GM21717 (cell line): ENCODE results near the gene MYBPC3.
"Not testable (repeated sequence)": the region's sequence is repeated elsewhere in the genome, so short reads cannot be mapped to it uniquely, and the experiment has no call there.

Source experiments
- ATAC-seq: cut with Tn5 transposase; IDR thresholded peaks from one replicate; pipeline ENCODE4 v1.9.1; 2021; ENCODE audit warnings: mild to moderate bottlenecking, moderate library complexity; ENCODE audit not compliant: unreplicated experiment

The MYBPC3 gene

DNA sequence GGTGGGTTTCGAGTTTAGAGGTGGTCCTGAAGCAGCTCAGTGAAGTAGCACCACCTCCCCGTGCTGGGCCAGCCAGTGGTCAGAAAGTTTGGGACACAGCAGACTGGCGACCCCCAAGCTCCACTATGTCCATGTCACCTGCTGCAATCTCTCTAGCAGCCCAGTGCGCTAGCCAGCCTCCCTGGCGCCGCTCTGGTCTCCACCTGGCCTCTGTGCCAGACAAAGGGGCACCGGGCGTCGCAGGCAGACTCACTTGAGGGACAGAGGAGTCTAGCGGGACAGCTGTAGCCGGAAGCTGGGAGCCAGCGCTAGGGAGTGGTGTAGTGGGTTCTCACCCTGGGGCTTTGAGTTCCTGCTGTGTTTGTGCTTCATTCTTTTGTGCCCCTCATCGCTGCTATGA, 25.5 kb downstream of the MYBPC3 start:
- ATAC-seq = no peak

DNA sequence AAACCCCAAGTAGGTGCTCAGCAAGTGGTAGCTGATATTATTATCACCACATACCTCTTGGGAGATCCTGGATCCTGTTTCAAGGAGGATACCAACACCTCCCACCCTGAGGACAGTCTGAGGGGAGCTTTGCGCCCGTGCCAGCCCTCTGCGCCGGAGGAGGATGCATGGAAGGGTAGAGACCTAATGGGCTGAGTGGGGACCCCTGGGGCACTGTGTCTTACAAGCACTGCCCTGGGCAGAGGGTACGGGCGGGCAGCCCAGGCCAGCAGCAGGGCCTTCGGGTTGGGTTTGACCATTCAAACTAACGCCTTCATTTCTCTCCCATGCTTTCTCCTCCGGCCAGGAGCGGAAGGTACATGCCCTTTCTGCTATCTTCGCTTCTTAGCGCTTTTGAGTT, 26.3 kb downstream of the MYBPC3 start:
- no peak for ATAC-seq

DNA sequence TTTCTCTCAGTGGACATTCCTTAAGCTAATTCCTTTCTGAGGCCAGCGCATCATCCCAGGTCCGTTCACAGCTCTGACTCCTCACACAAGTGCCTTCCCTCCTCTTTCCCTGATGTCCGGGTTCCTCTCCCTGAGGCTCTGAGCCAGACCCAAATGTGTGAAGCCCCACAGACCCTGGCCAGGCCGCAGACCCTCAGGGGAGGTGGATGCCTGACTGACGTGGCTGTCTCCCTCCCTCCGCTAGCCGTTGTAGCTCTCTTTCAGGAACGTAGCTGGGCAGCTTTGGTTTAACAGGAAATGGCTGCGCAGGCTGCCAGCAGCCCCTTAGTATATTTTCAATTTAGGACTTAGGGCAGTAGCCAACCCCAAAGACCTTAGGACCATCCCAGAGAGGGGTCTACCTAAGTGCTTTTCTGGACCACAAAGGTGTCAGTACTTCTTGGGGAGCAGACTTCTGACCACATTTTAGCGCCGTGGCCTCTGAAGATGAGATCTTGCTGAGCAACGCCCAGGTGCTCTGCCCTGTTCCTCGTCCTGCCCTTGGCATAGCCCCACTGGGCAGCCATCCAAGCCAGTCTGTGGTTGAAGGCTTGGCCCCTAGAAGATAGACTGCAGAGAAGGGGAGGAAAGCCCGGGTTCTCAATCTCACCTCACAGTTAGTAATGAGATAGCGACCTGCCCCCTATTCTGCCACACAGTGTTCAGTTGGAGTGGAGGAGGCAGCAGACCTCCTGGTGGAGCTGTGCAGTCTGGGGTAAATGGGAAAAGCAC, 27.0 kb downstream of the MYBPC3 start:
- no peak for ATAC-seq

DNA sequence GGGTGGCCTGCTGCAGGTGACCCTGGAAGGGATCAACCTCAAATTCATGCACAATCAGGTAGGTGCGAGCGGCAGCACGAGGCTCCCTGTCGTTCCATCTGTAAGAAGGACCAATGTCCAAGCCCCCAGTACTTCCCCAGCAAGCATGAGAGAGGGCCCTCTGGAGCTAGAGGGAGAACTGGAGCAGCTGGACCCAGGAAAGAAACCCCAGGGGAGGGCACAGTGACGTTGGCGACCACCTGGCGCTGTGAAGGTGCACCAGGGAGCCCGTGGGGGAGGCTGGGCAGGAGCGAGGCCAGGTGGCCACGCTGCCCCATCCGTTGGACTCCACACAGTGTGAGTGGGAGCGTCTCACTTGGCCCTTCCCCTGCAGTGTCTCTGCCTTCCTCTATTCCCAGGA, 28.0 kb downstream of the MYBPC3 start:
- no peak for ATAC-seq

DNA sequence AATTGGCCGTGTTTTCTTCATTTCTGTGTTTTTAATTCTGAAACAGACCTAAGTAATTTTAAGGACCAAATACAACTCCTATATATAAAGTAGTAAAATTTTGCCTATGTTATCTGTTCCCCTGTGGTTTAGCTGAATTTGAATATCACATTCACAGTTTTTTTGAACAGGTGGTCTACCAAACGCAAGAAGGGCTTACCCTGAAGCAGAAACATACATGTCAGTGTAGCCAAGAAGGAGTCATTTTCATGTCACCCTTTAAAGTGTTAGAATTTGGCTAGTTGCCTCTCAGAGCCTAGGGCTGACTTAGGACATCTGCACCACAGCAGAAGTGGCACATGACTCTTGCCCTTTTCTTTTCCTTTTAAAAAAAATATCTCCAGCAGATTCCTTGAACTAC, 34.3 kb downstream of the MYBPC3 start:
- no peak for ATAC-seq

DNA sequence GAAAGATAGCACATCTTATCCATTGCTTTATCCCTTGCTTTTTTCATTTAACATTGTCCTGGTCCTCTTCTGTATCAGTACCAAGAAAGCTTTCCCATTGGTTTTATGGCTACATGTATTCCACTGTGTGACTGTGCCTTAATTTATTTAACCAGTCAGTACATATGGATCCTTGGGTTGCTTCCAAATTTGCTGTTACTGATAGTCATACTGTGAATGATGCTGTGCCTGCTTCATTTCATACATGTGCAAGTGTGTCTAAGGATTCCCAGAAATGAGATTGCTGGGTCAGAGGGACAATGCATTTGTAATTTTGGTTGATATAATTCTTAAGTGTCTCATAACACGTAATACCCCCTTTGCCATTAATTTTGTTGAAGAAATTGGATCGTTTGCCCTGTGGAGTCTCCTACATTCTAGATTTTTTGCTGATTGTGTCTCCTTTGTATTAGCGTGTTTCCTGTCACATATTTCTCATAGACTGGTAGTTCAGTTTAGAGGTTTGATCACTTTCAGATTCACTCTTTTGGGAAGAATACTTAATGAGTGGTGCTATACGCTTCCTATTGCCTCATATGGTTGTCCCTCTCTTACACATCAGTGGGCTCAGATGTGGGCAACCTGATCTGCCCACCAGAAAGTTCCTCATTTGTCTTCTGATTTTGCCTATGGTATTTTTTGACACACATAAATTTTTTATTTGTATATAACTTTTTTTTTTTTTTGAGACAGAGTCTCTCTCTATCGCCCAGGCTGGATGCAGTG, 35.3 kb downstream of the MYBPC3 start:
- peak; percentile 75 for ATAC-seq

DNA sequence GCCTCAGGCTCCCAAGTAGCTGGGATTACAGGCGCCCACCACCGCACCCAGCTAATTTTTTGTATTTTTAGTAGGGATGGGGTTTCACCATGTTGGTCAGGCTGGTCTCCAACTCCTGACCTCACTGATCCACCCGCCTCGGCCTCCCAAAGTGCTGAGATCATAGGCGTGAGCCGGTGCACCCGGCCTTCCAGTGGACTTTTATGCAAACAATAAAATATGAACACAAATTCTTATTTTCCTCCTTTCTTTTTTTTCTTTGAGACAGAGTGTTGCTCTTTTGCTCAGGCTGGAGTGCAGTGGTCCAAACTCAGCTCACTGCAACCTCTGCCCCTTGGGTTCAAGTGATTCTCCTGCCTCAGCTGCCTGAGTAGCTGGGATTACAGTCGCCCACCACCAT, 36.0 kb downstream of the MYBPC3 start:
- not testable (repeated sequence) for ATAC-seq

DNA sequence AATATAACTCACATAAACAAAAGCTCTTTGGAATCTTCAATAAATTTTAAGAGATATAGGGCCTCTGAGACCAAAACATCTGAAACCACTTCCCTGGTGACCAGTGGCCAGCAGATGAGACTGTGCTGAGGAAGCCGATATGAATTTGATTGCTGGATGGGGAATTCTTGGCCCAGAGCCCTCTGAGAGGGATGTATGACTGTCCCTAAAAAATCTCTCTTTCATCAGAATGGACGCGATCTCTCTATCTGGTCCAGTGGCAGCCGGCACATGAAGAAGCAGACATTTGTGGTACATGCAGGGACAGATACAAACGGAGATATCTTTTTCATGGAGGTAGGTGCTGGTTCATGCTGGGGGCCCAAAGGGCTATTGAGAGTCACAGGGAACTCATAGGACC, 37.5 kb downstream of the MYBPC3 start:
- ATAC-seq = no peak

DNA sequence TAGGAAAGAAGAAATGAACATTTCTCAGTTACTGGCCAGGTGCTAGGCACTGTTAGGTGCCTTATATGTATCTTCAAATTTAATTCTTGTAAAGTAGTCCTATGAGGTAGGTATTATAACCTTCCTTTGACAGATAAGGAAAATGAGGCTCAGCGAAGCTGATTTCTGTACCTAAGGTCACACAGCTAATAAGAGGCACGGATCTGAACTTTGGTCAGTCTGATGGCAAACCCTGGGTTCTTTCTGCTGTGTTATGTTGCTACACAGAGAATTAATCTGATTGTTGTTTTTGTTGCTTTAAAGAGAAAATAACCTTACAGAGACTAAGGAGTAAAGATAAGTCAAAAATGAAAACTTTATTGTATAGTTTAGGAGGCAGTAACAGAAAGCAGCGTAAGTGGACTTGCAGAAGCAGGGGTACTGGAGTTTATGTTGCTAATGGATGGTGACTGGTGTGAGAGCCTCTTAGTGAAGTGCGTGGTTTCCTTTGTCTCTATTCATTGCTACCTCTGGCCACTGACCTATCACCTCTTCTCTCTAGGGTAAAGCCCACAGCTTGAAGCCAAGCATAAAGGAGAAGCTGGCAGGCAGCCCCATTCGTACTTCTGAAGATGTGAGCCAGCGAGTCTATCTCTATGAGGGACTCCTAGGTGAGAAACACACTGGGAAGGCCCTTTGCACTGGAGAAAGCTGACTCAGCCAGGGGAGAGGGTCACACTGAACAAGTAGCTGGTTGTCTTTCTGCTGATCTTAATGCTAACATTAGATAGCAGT, 44.3 kb downstream of the MYBPC3 start:
- ATAC-seq = no peak

DNA sequence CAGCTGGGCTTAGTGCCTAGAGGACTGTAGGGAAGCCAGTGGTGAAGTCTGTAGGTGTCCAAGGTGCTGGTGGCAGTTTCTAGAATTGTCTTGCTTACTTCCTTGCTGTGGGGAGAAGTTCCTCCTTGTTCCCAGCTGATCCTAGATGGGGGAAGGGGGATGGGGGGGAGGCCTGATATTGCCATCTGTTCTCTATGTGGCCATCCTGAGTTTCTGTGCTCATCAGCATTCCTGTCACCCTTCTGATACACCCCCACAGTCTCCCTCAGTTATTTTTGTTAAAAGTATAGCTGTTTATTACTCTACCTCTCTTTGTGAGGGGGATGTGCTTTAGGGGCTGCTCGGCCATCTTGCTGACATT, 46.0 kb downstream of the MYBPC3 start:
- ATAC-seq = no peak

DNA sequence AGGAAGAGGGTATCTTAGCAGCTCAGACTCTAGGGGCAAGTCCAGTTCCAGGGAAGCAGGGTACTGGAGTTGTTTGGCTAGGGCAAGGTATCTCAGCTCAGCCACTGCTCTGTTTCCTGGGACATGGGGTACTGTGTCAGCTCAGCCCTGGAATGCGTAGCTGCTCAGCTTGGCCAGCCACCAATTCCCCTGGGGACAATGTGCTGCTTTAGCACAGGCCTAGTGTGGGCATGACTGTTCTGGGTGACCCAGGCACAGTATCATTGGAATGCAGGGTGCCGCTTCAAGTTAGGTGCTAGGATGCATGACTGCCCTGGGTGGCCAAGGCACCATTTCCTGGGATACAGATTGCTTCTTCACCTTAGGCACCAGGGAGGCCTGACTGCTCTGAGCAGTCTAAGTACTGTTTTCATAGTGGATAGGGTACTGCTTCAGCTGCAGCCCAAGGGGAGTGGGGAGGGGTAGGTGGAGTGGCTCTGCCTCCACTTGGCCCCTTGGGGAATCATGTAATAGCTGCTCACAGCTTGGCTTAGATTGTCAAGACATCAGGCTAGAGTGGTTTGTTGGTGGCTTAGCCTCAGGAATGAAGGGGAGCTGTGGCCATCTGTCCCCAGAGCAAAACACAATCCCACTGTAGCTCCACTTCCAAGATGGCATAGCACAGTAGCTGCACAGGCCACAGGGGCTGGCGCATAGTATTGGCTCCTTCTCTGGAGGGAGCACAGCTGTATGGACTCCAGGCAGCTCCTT, 46.6 kb downstream of the MYBPC3 start:
- no peak for ATAC-seq

DNA sequence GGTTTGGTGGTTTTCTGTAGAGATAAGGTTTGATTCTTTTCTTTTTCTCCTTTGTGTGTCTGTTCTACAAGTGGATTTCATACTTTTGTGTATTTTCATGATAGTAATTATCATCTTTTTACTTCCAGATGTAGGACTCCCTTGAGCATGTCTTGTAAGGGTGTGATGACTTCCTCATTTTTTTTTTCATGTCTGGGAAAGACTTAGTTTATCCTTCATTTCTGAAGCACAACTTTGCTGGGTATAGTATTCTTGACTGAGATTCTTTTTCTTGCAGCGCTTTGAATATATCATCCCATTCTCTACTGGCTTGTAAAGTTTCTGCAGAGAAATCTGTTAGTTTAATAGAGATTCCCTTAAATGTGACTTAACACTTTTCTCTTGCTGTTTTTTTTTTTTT, 49.6 kb downstream of the MYBPC3 start:
- no peak for ATAC-seq

DNA sequence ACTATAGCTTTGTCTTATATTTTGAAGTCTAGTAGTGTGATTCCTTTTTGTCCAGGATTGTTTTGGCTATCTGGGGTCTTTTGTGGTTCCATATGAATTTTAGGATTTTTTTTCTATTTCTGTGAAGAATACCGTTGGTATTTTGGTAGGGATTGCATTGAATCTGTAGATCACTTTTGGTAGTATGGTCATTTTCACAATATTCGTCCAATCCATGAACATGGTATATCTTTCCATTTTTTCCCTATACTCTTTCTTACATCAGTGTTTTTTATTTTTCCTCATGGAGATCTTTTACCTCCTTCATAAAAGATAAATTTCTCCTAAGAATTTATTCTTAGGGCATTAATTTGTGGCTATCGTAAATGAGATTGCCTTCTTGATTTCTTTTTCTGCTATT, 53.4 kb downstream of the MYBPC3 start:
- no peak for ATAC-seq

DNA sequence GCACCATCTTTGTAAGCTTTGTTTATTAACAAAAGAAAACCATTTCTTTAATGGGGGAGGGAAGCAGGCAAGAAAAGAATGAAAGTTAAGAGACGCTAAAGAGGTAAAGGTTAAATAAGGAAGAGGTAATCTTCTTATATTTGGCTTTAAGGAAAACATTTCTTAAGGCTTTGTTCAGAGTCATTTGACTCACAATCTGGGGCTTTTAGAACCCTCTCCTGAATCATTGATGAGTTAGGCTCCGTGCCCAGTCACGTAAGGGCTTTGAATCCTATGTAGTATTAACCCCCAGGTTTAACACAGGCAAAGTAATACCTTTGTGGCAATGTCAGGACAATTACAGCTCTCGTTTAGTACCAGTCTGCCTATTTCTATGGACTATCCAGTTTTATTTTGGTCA, 56.5 kb downstream of the MYBPC3 start:
- ATAC-seq = no peak

DNA sequence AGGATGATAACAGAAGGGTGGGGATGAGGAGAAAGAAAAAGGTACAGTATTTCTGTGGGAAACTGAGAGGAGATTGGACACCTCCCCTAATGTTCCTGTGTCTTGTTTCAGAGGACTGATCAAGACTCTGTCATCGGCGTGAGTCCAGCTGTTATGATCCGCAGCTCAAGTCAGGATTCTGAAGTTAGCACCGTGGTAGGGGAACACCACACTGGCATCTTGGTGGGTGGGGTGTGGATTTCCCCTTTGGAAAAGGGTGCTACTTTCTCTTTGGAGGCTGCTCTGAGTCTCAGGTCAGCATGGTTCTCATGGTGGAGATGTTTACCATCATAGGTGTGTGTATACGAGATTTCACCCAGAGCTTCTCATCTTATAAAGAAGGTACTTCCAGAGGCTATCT, 57.1 kb downstream of the MYBPC3 start:
- no peak for ATAC-seq

DNA sequence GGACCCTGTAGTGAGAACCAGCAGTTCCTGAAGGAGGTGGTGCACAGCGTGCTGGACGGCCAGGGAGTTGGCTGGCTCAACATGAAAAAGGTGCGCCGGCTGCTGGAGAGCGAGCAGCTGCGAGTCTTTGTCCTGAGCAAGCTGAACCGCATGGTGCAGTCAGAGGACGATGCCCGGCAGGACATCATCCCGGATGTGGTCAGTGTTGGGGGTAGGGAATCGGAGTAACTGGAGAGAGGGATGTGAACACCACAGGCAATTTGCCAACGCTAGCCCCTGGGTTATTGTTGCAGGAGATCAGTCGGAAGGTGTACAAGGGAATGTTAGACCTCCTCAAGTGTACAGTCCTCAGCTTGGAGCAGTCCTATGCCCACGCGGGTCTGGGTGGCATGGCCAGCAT, 62.6 kb downstream of the MYBPC3 start:
- no peak for ATAC-seq

DNA sequence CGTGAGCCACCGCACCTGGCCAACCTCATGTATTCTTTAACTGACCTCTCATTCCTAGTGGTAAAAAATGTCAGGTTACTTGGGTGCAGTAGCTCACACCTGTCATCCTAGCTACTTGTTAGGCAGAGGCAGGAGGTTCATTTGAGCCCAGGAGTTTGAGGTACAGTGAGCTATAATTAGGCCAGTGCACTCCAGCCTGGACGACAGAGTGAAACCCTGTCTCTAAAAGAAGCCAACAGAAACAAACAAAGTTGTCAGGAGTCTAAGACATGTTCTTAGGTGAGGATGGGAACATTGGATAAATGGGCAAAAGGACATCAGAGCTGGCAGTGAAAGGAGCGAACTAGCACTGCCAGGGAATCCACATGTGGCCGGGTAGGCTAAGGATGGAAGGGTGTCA, 64.4 kb downstream of the MYBPC3 start:
- no peak for ATAC-seq

DNA sequence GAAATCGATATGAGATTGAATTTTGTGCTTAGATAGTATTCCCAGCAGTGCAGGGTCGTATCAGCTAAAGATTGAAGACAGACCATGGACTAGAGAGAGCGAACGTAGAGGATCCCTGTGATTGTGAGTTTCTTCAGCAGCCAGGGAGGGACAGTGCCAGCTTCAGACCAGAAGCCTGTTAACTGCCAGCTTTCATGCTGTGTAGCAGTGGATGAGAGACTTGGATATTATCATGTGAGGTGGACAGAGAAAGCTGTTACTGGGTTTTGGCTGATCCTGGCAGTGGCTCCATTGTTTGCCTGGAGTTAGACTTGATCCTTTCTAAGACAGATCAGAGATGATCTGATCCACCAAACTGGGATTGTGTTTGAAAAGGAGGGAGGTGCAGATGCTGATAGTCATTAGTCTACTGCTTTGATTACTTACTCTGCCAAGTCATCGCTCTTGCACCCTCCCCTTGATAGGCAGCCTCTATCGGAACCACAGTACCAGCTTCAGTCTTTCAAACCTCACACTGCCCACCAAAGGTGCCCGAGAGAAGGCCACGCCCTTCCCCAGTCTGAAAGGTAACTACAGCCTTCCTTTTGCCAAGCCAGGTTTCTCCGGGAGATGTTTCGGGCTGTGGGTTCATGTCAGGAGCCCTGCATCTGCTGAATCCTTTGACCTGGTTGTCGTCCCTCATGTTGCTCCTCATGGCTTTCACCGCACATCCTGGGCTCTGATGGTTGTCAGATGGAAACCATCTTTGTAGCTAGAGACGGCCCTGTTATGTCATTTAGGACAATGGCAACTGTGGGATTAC, 66.3 kb downstream of the MYBPC3 start:
- ATAC-seq = no peak

DNA sequence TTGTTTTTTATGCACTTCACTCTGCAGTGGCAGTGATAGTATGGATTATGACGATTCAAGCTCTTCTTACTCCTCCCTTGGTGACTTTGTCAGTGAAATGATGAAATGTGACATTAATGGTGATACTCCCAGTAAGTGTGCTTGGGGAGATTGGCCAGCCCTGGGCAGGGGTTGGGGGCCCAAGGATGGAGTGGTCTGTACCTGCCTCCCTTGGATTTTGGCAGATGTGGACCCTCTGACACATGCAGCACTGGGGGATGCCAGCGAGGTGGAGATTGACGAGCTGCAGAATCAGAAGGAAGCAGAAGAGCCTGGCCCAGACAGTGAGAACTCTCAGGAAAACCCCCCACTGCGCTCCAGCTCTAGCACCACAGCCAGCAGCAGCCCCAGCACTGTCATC, 68.4 kb downstream of the MYBPC3 start:
- ATAC-seq = no peak

DNA sequence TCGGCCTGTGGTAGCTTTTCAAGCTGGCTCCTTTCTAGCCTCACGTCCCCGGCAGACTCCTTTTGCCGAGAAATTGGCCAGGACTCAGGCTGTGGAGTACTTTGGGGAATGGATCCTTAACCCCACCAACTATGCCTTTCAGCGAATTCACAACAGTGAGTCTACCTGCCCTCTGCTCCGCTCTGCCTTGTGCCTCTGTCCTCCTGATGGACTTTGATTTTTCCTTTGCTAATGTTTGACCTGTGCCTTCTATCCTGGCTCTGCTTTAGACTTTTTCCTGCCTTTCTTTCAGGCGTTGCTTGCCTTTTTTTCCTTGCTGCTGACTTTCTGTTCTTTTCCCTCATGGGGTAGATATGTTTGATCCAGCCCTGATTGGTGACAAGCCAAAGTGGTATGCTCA, 70.0 kb downstream of the MYBPC3 start:
- no peak for ATAC-seq
